SHP77 (cell line): ENCODE measurements around the gene C19orf33.

Source experiments
- DNase-seq, 2 experiments: peaks; one replicate each; lab custom pipeline; 2025; lab: John Stamatoyannopoulos, UW

The C19orf33 gene

GRCh38 chr19:38308926-38309614, 5.0 kb downstream of the C19orf33 start:
- no peak for DNase-seq

- no peak for DNase-seq
Observed at GRCh38 chr19:38309615-38310278, 5.7 kb downstream of the C19orf33 start.

- no peak for DNase-seq
Observed at GRCh38 chr19:38310279-38310670, 6.2 kb downstream of the C19orf33 start.

- no peak for DNase-seq
Observed at GRCh38 chr19:38310986-38311385, 6.9 kb downstream of the C19orf33 start.

GRCh38 chr19:38315657-38316476, 11.8 kb downstream of the C19orf33 start, which contains the start of gene YIF1B:
Gene YIF1B (minus strand): TSS chr19:38315947. CDS start chr19:38315917, 30 bp downstream.
- peak; percentile 99 for DNase-seq

GRCh38 chr19:38316477-38317067, 12.5 kb downstream of the C19orf33 start:
- DNase-seq: no peak

GRCh38 chr19:38317104-38317612, 13.1 kb downstream of the C19orf33 start:
- no peak for DNase-seq

GRCh38 chr19:38318660-38319059, 14.6 kb downstream of the C19orf33 start:
- no peak for DNase-seq

GRCh38 chr19:38319421-38320258, 15.6 kb downstream of the C19orf33 start, which contains the start of gene KCNK6:
Gene KCNK6 (plus strand): TSS chr19:38319845. CDS start chr19:38319951, 106 bp downstream.
- peak in 1 of 2 experiments; percentile 24 for DNase-seq

- no peak for DNase-seq
Observed at GRCh38 chr19:38320969-38321339, 16.9 kb downstream of the C19orf33 start.

GRCh38 chr19:38321646-38322196, 17.7 kb downstream of the C19orf33 start:
- no peak for DNase-seq

- DNase-seq: no peak
Observed at GRCh38 chr19:38323291-38323690, 19.2 kb downstream of the C19orf33 start.

GRCh38 chr19:38324431-38324830, 20.4 kb downstream of the C19orf33 start:
- no peak for DNase-seq

GRCh38 chr19:38326591-38326990, 22.5 kb downstream of the C19orf33 start:
- DNase-seq: no peak

GRCh38 chr19:38329651-38330050, 25.6 kb downstream of the C19orf33 start:
- DNase-seq: no peak

- no peak for DNase-seq
Observed at GRCh38 chr19:38331728-38332127, 27.7 kb downstream of the C19orf33 start.

- no peak for DNase-seq
Observed at GRCh38 chr19:38333245-38333644, 29.2 kb downstream of the C19orf33 start.

GRCh38 chr19:38335949-38336637, 32.0 kb downstream of the C19orf33 start:
- peak; percentile 95 to 99 for DNase-seq

- peak; percentile 90 to 91 for DNase-seq
Observed at GRCh38 chr19:38336638-38337359, 32.7 kb downstream of the C19orf33 start.

- DNase-seq: no peak
Observed at GRCh38 chr19:38337360-38337653, 33.3 kb downstream of the C19orf33 start.
